GM19025 (cell line): ENCODE data around the gene CREB3L4.

Experiments used
- ATAC-seq: cut with Tn5 transposase; IDR thresholded peaks from one replicate; pipeline ENCODE4 v1.9.1; 2021; ENCODE audit warnings: mild to moderate bottlenecking, low read depth, moderate library complexity; ENCODE audit not compliant: unreplicated experiment

Gene CREB3L4

DNA sequence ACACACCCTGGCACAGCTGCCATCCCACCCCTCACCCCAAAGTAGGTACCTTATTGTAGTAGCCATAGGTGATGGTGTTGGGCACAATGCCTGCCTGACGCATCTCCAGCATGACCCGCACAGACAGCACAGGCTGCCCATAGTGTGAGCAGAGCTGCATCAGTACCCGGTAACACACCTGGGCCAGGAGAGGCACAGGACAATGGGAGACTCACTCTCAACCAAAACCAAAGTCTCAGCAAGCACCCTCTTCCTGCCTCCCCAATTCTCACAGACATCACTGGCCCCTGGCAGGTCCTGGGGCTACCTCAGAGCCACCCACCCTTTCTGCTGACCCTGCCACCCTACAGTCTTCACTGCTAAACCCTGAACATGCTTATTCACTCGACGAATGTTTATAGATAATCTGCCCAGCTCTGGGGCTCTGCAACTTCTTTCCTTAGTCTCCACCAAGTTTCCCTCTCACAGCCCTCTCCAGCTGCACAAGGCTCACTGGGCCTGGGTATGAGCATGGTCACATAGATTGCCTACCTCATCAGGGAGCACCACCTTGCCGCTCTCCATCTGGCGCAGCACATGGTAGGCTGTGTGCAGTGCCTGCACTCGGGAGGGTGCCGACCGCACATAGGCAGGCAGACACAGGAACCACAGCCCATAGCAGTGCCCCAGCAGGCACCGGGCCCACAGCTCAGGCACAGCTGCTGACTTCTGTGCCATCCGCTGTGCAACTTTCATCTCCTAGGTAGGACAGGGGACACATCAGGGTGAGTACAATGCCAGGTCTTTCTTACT, 31.5 kb upstream of the CREB3L4 start:
- no peak for ATAC-seq

DNA sequence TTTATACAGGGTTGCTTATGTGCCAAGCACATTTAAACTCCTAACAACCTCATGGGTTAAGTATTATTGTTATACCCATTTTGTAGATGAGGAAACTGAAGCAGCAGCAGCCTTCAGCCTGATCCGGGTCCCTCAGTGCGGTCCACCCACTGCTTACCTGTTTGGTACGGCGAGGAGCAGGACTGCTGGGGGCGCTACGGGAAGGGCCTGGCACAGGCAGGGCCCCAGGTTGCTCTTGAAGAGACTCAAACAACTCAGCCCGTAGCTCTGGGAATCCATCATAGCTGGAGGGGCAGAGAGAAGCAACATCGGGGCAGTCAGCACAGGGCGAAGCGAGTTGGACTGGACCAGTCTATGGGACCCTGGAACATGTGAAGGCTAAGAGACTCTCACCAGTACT, 30.4 kb upstream of the CREB3L4 start:
- no peak for ATAC-seq

DNA sequence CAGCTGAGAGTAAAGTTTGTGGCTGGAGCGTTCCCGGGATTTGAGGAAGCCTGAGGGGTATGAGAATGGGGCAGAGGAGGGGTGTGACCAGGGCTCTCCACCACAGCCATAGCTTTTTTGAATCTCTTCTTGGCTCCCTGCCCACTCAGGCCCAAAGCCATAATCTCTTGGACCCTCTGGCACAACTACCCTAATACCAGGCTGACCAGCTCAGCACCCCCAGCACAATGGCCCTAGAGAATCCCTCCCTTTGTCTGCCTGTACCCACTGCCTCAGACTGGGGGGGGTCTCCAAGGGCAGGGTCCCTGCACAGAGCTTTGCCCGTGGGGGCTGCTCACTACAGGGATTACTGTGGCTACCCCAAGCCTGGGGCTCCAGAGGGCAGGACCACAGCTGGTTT, 28.7 kb upstream of the CREB3L4 start:
- ATAC-seq: no peak

DNA sequence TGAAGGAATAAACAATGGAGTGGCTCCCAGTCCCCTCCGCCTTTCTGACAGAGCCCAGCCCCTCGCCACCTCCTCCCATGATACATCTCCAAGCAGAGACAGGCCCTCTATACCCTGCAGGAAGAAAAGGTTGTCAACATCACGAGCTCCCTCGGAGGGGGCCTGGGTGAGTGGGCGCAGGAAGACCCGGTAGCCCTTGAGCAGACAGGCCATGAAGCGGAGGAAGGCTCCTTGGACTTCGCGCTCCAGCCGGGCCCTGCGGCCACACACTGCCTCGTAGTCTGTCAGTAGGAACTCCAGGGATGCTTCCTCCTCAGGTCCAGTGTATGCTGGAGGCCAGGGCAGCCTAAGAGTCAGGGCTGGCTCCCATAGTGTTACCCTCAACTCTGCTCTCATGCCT, 28.2 kb upstream of the CREB3L4 start:
- ATAC-seq: no peak

DNA sequence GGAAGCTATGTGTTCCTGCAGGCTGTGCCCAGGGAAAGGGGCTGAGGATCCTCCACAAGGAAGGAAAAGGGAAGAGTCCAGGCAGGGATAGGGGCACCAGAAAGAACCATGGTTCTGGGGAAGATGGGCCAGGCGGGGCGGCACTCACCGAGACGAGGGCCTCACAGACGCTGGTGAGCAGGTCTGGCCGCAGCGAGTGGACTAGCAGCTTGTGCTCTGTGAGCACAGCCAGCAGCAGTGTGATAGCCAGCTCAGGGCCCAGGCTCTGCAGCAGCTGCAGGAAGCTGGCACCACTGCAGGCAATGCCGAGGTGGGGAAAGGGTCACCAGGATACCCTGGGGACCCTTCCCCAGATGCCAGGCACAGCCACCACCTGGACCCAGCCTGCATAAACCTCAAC, 26.9 kb upstream of the CREB3L4 start:
- no peak for ATAC-seq

DNA sequence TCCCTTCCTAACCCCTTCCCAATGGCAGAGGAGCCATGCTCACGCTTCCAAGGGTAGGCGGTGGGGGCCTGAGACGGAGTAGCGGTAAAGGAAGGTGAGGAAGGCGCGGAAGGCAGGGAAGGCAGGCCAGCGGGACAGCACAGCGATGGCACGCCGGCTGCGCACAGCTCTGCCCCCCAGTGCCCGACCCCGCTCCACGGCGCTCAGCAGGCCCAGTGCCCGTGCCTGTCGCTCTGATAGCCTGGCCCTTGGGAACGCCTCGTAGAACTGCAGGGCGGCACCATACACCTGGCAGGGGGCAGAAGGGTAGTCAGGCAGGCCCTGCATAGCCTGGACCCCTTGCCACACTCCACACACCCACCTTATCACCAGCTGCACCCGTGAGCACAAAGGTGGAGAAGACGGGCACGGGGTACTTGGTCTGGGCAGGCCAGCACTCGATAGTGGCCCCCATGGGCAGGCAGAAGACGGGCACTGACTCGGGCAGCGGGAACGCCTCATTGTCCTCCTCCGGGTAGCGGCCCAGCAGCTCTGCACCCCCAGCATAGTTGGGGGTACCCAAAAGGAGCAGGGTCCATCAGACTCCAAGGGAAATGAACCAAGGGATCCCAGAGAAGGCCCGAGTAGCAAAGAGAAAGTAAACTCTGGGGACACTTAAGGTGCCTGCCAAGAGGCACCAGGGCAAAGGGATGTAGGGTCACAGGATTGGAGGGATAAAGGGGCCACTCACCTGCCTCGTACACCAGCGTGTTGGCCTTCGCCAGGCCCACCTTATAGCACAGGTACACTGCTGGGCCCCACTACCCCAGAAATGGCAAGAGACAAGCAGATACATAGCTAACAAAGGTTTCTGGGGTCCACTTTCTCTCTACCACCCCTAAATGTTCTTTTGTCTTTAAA, 25.6 kb upstream of the CREB3L4 start:
- ATAC-seq: no peak

DNA sequence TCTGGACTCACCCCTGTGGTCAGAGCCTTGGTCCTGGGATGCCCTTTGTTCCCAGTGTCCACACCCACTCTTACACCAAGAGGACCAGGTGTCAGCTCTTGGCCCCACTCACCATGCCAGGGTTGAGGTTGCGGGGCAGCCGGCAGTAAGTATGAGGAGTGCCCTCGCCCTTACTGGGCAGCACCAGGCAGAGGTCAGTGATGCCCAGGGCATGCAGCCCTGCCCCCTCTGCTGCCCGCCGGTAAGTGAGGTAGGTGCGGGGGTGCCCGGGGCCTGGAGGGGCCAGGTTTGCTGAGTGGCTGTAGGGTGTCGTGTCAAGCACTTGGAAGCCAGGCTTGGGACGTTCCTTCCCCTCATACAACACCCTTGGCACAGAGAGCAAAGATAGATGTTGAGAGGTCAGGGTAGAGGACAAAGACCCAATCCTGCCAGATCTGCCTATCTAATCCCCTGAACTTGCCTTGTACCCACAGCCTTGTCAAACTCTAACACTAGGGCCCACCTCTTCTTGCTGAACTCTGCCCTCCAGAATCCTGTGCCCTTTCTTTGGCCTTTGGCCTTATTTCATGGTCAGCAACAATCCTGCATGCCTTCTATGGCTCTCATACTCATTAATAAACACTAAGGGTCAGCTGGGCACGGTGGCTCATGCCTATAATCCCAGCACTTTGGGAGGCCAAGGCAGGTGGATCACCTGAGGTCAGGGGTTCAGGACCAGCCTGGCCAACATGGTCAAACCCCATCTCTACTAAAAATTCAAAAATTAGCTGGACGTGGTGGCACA, 24.7 kb upstream of the CREB3L4 start:
- no peak for ATAC-seq

DNA sequence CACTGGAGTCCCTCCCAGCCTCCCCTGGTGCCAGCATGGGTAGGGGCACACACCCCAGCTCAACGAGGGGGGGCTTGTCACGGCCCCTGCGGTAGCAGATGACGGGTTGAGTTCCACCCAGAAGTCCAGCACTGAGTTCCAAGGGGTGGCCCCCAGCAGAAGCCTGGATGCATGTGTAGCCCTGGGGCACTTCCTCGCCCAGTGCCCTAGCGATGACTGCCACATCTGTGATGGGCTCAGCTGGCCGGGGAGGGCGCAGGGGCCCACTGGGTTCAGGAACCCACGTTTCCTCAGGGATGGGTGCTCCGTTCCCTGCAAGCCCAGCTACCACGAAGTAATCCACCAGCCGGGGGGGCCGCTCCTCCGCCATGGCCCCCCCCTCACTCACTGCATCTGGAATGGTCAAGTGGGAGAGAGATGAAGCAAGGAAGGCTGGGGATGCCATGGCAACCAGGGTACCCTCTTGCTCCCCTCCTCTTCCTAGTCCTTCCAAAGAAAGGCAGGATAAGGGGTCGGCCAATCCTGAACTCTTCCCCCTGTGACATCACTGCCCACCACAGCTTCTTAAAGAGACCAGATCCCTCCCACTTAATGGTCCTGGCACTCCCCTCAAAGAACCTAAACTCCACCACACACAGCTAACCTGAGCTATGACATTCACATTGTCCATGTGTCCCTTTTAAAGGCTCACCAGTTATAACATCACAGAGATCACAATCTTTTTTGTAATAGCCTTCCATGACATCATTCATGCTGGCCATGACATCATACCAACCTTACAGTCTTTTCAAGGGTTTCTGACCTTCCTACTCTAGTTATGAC, 23.5 kb upstream of the CREB3L4 start:
- ATAC-seq: no peak

DNA sequence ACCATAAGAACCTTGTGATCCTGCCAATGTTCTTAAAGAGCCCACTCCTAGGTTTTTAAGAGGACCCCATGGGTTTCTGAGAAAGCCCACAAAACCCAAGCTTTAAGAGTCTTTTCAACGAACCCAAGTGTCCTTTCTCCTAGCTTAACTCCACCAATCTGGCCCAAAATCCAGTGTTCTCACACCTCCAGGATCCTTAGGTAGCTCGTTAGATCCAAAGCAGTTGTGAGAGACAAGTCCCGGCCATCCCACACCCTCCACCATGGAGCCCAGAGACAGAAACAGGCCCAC, 22.9 kb upstream of the CREB3L4 start:
- ATAC-seq: no peak

DNA sequence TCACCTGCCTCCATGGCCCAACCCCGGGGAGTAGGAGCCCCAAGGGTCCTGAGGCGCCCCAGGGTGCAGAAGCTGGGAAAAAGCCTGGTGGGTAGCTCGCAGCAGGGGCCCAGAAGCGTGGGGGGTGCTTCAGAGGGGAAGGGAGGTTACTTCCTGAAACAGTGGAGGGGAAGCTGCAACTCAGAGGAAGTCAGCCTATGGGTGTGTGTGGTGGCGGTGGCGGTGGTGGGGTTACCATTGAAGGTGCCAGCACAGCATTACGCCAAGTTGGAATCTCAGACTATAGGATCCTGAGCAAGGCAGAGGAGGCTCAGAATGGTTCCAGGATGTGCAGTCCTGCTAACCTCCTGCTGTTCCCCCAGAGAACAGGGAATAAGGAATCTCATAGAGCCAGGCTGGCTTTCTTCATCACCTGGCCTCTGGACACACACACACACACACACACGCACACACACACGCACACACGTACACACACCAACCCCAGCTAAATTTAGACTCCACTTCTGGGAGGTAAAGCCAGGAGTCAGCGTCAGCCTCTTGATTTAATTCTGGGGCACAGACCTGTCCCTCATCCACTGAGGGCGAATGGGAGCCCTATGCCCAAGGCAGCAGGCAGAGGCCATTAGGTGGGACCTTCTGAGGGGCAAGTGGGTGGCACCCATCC, 22.4 kb upstream of the CREB3L4 start:
- ATAC-seq: no peak

DNA sequence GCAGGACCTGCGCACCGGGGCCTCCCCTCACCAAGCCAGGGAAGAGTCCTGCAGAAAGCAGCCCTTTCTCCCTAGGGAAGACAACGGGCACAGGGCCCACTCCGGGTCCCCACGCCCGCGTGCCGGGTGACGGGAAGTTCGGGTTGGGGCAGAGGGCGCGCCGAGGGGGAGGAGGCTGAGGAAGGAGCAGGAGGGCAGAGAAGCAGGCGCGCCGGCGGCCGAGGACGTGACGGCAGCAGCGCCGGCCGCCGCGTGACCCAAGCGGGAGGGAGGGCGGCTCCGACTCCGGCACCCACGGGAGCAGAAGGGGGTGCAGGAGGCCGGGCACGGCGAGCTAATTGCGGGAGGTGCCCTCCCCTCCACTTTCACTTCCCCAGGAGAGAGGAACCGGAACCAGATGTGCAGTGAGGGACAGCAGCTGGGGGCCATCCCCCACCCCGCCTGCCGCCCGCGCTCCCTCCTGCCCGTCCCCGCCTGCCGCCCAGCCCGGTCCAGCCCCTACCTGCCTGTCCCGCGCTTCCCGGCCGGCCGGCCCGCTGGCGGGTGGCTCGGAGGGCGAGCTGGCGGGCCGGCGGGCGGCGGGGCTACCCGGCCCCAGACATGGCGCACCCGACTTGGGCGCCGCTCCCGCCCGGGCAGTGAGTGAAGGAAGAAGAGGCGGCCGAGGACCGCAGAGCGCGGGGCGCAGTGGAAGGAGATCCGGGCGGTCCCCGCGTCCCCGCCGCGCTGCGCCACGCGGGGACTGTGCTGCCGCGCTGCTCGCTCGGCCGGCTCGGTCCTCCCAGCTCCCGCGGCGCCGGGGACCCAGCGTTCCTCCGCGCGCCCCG, 21.7 kb upstream of the CREB3L4 start:
- peak; percentile 64 for ATAC-seq

DNA sequence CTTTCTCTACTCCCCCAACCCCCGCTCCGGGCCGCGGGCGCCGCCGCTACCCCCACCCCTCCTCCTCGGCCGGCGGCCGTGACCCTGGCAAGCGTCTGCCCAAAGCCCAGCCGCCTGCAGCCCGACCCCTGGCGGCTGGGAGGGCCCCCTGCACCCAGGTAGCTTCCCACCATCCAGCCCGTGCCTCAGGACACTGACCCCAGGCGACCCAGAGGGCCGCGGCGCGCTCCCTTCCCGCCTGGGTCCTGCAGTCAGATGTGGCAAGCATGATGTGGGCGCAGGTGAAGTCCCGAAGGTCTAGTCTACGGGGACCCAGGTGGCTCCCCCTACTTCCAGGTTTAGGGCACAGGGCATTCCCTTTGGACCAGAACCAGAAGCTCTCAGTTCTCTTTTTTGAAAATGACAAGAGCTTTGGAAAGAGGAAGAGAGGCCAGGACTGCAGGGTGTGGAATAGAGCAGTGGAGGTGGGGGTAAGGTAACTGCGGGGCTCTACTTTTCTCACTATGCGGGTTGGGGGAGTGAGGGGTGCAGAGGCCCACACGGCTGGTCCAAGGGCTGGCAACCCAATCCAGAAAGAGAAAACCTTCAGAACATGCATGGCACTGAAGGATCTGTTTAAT, 21.0 kb upstream of the CREB3L4 start, which contains the start of gene DENND4B:
Gene DENND4B (minus strand): TSS at position 97 of the 620 bp plus-strand sequence. CDS start 2,344 bp downstream, outside the sequence.
- peak; percentile 64 for ATAC-seq

DNA sequence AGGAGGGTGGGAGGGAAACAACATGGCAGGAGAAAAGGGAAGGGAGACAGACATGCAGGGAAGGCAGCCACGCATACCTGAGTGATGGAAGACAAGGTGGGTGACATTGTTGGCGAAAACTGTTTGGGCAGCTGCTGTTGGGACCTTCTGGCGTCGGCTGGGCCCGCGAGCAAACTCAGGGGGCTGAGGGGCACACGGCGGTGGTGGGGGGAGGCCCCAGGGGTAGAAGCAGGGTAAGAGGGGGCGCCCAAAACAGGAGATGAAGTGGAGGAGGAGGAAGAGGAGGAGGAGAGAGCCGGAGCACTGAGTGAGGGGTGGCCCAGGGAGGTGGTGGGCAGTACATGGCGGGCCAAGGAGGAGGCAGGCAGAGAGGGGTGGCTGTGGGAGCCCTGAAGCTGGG, 16.5 kb upstream of the CREB3L4 start:
- no peak for ATAC-seq

DNA sequence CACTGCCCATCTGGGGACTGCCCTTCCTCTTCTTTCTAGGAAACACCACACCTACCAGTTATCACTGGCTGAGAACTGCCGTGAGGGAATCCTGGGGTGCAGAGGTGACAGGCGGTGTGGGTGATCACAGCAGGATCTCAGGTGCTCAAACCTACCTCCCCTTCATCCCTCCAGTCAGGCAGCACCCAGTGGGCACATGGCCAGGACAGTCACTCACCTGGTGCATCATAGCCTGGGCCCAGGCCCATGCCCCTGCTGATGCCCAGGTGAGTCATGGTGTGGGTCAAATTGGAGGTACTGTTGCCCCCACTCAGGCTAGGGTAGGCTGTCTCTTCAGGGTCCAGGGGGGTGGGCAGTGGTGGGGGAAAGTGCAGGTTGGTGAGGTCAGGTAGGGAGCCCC, 15.9 kb upstream of the CREB3L4 start:
- no peak for ATAC-seq

DNA sequence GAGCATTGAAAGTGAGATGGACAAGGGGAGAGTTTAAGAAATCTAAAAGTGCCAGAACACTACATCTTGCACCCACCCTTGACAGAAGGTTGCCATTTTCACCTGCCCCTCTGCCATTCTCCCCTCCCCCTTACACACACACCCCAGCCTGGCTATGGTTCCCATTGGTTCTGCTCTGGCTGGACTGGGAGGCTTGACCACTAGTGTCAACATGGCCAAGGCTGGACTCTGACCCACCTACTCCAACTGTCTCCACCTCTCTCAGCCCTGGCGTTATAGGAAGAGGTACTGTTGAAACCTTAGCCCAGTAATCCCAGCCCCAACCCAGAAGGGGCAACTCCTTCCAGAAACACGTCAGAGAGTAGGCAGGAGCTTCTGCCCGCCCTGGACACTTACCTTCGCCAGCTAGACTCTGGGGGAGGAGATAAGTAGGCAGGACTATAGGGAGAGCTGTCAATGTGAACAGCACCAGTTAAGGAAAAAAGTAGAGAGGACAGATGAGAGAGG, 13.8 kb upstream of the CREB3L4 start:
- ATAC-seq: no peak

DNA sequence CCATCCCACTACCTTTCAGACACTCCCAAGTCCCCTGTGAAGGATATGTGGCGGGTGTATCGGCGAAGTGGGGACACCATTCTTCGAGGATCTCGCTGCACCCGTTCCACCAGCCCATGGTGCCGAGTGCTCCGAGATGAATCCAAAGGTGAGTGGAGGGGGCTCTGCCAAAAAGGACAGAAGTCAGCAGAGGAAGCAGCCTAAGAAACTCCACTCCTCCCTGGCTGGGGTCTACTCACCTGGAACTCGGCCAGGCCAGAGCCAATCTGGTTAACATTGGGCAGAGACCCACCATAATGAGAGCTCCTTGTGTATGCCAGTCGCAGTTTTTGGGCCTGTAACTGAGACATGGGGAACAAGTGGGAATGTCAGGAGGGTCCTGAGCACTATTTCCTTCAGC, 12.9 kb upstream of the CREB3L4 start:
- no peak for ATAC-seq

DNA sequence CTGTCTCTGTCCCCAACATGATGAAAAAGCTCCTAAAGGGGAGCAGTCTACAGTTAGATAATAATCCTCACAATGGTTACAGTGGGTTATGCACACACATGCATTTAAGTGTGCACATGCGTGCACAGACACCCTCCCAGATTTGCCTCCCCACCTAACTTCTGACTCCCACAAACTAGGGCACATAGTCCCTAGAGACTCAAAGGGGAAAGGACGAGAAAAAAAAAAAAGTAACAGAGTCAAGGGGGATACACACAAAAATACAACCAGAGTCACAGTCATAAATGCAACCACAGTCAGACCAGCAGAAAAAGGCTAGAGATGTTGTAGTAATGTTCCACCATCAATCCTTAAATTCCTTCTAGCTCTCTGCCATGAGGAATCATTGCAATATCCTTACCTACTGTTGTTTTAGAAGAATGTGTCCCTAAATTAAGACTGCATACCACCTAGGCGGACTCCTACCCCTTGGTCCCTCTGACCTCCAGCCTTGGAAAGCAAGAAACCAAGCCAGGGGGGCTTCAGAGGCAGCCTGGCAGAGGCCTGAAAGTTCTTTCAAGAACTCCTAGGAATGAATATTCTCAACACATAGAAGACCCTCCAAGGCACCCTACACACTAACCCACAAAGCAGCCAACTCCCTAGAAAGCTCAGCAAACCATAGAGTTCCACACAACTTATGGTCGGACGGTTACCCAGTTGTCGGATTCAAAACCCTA, 10.5 kb upstream of the CREB3L4 start:
- no peak for ATAC-seq

DNA sequence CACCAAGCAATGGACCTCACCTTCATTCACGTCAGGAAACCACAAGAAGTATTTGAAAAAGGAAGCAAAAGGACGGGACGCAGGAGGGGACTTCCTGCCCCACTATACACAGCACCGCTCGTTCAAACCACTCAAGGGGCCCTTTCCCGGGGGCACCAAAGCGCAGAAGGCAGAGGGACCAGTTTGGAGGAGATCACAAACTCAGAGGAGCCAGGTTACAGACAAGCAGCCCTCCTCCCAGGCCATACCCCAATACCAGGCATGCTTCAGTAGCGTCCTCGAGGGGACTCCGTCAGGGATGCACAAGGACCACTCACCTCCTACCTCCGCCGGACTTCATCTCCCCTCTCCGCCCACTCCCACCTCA, 10.0 kb upstream of the CREB3L4 start:
- no peak for ATAC-seq
